NCI-H226 (cell line): Measurements from ENCODE around the gene PIP5K1A.
A peak's percentile ranks its signal among the peaks of the same experiment; 100 is the strongest.
"Not testable (repeated sequence)": the region's sequence is repeated elsewhere in the genome, so short reads cannot be mapped to it uniquely, and the experiment has no call there.

Experiments used
- DNase-seq: peaks from one replicate; pipeline ENCODE4 v3.0.0-alpha.2; 2015

Gene PIP5K1A, protein sequence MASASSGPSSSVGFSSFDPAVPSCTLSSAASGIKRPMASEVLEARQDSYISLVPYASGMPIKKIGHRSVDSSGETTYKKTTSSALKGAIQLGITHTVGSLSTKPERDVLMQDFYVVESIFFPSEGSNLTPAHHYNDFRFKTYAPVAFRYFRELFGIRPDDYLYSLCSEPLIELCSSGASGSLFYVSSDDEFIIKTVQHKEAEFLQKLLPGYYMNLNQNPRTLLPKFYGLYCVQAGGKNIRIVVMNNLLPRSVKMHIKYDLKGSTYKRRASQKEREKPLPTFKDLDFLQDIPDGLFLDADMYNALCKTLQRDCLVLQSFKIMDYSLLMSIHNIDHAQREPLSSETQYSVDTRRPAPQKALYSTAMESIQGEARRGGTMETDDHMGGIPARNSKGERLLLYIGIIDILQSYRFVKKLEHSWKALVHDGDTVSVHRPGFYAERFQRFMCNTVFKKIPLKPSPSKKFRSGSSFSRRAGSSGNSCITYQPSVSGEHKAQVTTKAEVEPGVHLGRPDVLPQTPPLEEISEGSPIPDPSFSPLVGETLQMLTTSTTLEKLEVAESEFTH

DNA sequence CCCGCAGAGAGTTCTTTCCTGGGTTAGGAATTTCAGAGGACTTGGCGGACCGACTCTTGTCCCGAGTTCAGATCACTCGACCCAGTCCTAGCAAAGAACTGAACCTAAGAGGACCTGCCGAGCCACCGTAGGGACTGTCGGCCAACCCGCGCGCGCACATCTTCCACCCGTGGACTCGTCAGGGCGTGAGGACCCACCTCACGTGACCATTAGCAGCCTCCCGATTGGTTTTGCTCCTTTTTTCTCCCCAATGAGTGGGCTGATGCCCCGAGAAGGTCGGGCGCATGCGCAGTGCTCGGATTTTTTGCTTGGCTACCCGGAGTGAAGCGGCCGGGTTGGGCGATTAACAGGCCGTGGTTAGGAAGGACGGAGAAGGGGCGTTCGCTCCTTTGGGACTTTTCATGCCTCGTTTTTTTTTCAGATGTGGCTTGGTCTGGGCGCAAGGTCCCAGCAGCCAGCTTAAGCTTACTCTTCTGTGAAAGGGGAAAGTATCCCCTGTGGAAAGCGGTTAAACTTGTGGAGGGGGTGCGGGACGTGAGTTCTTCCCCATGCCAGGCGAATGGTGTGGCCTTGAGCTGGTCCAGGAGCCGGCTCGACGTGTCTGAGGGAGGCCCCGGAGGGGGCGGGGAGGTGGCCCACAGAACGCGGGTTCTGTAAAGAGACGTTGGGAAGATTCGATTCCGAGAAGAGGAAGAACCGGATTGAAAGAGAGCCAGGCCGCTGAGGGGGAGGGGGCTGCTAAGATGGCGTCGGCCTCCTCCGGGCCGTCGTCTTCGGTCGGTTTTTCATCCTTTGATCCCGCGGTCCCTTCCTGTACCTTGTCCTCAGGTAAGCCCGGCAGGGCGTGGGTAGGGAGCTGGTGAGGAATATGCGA lies at the start of gene PIP5K1A:
Gene PIP5K1A, plus strand, starts transcription at position 299 of the 874 bp plus-strand sequence. Its CDS starts 445 bp downstream, at position 744.
- peak; percentile 98 for DNase-seq

- no peak for DNase-seq
Observed at GRCh38 chr1:151156515-151156819, 41.9 kb upstream of the PIP5K1A start, which contains the start of gene TNFAIP8L2. TSS of gene TNFAIP8L2 (plus strand) at chr1:151156649. CDS start at chr1:151158698, 2,049 bp downstream.

- no peak for DNase-seq
Observed at GRCh38 chr1:151157067-151157531, 41.3 kb upstream of the PIP5K1A start.

DNA sequence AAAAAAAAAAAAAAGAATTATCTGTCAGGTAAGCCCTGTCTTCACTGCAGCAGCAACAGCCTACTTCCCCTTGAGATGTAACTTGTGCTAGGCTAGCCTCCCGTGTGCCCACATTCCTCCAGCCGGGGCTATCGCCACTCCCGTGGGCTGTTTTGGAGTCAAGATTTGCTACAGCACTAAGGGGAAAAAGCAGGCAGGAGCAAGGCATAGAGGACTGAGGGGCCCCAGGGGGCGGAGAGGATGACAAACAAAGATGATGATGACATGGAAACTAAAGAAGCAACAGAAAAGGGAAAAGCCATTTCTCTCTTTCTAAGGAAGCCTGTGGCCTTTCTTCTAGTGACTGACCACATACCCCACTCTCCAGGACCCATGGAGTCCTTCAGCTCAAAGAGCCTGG lies 40.0 kb upstream of the PIP5K1A start:
- no peak for DNase-seq

GRCh38 chr1:151158751-151159251 lies 39.6 kb upstream of the PIP5K1A start:
- no peak for DNase-seq

- DNase-seq = no peak
Observed at GRCh38 chr1:151159373-151159772, 39.0 kb upstream of the PIP5K1A start.

DNA sequence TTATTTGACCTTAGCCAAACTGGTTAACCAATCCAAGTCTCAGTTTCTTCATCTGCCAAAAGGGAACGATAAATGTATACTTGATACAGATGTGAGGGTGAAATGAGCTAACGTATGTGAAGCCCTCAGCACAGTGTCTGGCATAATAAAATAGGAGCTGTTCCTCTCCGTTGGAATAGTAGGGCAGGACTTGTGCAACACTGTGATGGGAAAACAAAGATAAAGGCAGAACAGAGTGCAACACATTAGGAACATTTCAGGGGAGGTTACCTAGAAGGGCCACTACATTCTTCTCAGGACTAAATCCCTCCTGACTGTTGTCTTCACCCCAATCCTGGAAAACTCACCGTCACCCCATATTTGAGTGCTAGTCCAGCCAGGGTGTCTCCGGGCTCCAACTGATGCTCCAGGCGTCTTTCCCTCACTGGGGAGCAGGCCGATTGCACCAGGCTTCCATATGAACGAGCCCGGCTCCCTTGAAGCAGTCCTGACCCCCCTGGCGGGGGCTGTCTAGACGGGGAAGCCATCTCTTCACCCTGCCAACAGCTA lies 33.5 kb upstream of the PIP5K1A start:
- no peak for DNase-seq

- no peak for DNase-seq
Observed at GRCh38 chr1:151165281-151165737, 33.0 kb upstream of the PIP5K1A start.

DNA sequence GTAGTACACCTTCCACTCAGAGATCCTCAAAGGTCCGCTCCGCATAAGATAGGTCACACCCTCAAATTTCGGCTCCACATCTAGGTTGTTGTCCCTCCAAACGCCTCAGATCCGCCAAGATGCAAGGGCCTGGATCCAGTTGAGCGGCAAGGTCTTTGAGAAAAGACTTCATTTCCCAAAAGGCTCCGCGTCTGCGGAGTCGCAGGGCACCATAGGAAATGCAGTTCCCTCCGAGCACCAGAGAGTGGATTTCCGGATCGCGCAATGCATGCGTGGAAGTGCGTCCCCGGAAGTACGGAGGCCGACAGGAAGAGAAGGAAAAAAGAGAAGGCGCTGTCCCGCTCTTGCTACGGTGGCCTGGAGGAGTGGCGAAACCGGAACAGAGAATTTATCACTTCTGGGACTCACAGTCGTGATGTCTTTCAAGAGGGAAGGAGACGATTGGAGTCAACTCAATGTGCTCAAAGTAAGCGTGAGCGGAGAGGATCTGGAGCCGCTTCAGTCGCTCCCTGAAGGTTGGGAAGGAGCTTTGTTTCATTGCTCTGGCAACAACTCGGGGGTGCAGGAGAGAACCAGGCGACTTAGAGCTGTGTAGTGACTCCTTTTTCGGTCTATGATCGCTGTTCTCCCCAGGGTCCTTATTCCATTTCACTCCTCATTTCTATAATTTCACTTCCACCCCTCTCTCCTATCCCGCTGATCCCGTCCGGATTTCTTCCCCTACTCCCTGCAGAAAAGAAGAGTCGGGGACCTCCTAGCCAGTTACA lies 32.4 kb upstream of the PIP5K1A start, which contains the start of the genes LYSMD1 and SCNM1:
Gene LYSMD1, minus strand, starts transcription at position 165 of the 767 bp plus-strand sequence. CDS start 644 bp downstream, outside the sequence.
Gene SCNM1, plus strand, starts transcription at position 407 of the 767 bp plus-strand sequence. Its CDS starts 9 bp downstream, at position 416.
- peak; percentile 99 for DNase-seq

GRCh38 chr1:151166505-151166956 lies 31.8 kb upstream of the PIP5K1A start:
- DNase-seq = peak; percentile 20

GRCh38 chr1:151167116-151167515 lies 31.2 kb upstream of the PIP5K1A start:
- no peak for DNase-seq

- DNase-seq = no peak
Observed at GRCh38 chr1:151171190-151171589, 27.2 kb upstream of the PIP5K1A start.

DNA sequence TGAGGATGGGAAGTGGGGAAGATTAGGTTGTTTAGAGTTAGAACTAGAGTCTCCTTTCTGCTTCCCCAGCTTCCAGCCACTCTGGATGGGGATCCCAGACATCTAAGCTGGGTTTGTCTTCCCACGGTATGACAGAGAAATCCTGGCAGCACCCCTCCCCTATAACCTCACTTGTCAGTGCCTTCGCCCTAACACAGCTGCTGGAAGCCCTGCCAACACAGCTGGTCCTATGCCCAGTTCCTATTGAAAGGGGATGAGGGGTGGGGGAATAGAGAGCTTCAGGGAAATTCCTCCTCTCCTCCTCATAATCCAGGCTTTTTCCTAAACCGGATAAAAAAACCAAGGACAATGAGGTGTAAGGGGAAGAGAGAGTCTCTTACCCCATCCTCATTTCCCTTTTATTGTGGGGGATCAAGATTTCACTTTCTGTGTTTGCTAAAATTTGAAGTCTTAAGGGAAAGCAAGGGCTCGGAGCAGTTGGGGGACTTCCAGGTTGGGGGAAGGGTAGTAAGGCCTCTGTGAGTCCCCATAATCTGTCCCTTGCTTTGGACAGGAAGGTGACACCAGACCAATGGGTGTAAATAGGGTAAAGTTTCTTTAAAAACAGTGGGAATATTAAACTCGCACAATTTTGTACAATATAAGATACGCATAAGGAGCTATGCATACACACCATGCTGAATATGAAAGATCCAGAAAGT lies 23.2 kb upstream of the PIP5K1A start:
- no peak for DNase-seq

- no peak for DNase-seq
Observed at GRCh38 chr1:151175863-151176262, 22.5 kb upstream of the PIP5K1A start, which contains the start of gene TMOD4. TSS of gene TMOD4 (minus strand) at chr1:151175981. CDS start at chr1:151174875, 1,106 bp downstream.

DNA sequence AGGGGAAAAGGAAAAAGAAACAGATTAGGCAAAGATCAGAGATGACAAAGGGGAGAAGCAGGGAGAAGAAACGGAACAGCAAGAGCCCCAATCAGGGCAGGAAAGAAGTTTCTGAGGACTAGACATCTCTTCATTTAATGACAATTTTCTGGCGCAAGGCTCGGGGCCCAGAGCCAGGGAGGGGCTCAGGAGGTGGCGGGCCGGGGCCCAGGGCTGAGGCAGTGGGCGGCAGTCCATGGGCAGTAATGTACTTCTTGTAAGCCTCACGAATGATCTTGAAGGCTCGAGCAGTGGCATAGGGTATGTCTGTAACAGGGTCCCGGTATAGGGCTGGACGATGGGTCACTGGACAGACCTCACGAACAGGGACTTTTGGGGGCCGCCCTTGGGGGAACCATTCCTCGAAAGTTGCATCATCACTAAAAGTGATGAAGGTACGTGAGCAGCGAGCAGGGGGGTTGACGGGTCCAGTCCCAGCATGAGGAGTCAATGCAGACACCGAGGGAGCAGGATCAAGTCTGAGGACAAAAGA lies 21.8 kb upstream of the PIP5K1A start:
- no peak for DNase-seq

DNA sequence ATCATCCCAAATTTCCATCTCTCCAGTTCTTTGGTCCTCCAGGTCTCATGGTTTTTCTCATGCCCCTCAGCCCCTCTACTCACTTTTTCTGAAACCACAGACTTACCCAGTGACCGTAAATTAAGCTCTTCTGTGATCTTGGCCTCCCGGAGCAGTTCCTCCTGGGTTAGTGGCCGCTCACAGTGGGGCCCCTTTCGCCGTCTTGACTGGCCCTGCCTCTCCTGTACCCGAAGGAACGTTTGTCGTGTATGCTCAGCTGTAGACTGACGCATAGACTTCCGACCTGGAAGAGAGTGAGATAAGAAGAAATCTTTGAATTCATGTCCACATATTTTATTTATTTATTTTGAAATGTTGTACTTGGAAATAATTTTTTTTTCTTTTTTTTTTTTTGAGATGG lies 14.1 kb upstream of the PIP5K1A start:
- no peak for DNase-seq

DNA sequence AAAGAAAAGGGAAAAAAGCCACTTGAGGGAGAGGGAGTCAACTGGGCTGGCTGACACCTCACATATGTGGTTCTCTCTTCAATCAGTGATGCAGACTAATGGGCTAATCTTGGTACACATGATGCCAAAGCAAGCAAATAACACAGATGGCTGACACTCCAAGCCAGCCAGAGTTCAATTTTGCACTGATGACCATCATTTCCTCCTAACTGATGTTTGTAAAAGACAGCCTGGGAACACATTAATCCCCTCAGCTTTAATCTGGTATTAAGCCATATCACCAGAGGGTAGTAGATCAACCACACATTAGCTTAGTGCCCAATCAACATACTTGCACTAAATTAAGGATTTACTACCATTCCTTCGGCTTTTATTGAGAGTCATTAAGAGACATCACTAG lies 11.1 kb upstream of the PIP5K1A start:
- DNase-seq = no peak

DNA sequence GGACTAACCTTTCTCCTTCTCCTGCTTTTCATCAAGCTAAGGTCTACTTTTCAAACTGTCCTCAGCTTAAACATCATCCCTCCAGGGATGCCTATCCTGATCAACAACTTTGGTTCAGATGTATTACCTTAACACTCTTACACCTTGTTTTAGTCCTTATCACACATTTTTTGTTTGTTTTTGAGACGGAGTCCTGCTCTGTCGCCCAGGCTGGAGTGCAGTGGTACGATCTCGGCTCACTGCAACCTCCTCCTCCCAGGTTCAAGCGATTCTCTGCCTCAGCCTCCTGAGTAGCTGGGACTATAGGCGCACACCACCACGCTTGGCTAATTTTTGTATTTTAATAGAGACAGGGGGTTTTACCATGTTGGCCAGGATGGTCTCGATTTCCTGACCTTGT lies 9.7 kb upstream of the PIP5K1A start:
- not testable (repeated sequence) for DNase-seq

DNA sequence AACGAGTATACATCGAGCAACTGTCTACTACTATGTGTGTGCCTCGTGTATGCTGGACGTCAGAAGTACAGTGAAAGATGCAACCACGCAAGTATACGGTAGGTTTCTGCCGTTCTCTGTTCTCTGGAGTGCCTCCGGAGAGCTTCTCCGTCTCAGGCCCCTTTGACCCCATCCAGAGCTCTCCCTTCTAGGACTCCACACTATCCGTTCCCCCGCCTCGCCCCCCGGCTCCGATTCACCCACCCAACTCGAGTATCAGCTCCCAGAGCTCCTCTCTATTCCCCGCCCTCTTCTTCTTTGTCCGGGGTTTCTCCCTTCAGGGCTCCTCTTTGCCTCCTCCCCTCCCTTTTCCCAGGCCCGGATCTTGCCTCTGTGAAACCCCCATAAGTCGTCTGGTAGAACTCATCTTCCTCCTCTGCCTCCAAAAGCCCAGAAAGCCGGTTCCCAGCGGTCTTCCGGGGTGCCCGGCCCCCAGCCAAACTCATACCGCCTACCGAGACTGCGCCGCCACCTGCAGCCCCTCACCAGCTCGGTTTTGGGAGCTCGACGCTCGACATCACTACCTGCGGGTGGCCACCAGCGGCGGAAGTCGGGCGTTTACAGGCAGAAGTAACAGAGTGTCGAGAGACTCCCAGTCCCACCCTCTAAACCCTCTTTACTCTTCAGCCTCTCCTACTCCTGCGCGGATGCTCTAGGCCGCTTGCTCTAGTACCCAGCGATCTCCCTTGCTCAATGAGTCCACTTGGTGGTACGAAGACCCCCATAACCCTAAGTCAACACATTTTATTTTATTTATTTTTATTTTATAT lies 8.5 kb upstream of the PIP5K1A start, which contains the start of gene VPS72:
Gene VPS72, minus strand, starts transcription at position 561 of the 809 bp plus-strand sequence. Its CDS starts 76 bp downstream, at position 485.
- peak; percentile 93 for DNase-seq
